Endothelial cell of umbilical vein (primary cell): ENCODE results near the gene MPND.

ENCODE experiments used
- EZH2 ChIP-seq: IDR thresholded peaks from 2 replicates; pipeline ENCODE4 v1.6.1; 2012; ENCODE audit warnings: borderline replicate concordance, low read depth, mild to moderate bottlenecking, moderate library complexity, low read length, inconsistent platforms; ENCODE audit not compliant: severe bottlenecking
- POLR2A ChIP-seq: IDR thresholded peaks from 2 replicates; pipeline ENCODE4 v1.6.1; 2012; ENCODE audit warnings: low read depth, mild to moderate bottlenecking, control low read depth, low read length
- TF ChIP-seq, protein P1 (sequence below), 2 donors: IDR thresholded peaks; 1 replicate in 1 of 2; 2 replicates in 1 of 2; pipeline ENCODE4 v1.5.1; 2011; ENCODE audit warnings: low read length in 2 of 2, mild to moderate bottlenecking in 2 of 2, moderate library complexity in 2 of 2, control low read depth in 1 of 2, inconsistent platforms in 1 of 2, low read depth in 1 of 2; ENCODE audit not compliant: insufficient read depth in 1 of 2; ENCODE audit errors: extremely low read depth in 1 of 2

DNA sequence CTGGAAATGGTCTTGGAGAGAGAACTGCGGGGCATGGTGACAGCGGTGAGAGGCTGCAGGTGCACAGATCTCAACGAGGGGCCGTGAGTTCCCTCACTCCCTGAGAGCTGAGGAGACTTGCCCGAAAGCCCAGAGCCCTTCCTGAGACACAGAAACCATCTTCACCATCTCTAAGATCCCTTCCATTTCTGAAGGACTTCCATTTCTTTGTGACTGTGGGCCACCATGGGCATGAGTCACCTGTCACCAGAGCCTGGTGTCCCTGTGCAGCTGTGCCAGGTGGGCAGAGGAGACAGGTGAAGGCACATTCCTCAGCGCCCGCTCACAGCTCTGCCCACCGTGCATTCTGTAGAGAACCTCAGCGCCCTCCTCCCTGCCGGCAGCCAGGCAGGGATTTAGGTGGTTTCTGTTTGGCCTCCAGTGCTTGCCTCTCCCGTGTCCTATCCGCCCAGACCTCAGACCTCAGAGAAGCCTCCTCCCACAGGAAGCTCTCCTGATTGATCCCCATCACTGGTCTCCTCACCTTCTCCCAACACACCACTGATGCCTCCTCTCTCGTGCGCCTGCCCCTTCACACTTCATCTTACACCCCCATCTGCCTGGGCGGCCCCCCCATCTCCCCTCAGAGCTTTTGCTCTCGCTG is 32.8 kb downstream of the MPND start:
- TF ChIP-seq, protein P1, sequence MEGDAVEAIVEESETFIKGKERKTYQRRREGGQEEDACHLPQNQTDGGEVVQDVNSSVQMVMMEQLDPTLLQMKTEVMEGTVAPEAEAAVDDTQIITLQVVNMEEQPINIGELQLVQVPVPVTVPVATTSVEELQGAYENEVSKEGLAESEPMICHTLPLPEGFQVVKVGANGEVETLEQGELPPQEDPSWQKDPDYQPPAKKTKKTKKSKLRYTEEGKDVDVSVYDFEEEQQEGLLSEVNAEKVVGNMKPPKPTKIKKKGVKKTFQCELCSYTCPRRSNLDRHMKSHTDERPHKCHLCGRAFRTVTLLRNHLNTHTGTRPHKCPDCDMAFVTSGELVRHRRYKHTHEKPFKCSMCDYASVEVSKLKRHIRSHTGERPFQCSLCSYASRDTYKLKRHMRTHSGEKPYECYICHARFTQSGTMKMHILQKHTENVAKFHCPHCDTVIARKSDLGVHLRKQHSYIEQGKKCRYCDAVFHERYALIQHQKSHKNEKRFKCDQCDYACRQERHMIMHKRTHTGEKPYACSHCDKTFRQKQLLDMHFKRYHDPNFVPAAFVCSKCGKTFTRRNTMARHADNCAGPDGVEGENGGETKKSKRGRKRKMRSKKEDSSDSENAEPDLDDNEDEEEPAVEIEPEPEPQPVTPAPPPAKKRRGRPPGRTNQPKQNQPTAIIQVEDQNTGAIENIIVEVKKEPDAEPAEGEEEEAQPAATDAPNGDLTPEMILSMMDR (IDR thresholded peaks at IDR 0.05; ENCODE audit: extremely low read depth in 1 of 2, insufficient read depth in 1 of 2, low read depth in 1 of 2, low read length in 2 of 2): no peak
- TF ChIP-seq EZH2: no peak
- no peak for TF ChIP-seq POLR2A
